DMS153 treated with DMSO at 0.1 percent for 48 hours (cell line): ENCODE data around the gene SUSD4.

Source experiments
- DNase-seq: peaks from one replicate; lab custom pipeline; 2025; ENCODE audit not compliant: unreplicated experiment; lab: John Stamatoyannopoulos, UW

SUSD4 gene

GRCh38 chr1:223216531-223217205 is 147.3 kb downstream of the SUSD4 start:
- DNase-seq: no peak

- no peak for DNase-seq
These were observed 147.9 kb downstream of the SUSD4 start for GRCh38 chr1:223216074-223216473.

- no peak for DNase-seq
These were observed 148.9 kb downstream of the SUSD4 start for GRCh38 chr1:223215026-223215425.

- no peak for DNase-seq
These were observed 149.6 kb downstream of the SUSD4 start for GRCh38 chr1:223214261-223214807.

GRCh38 chr1:223212441-223212840 is 151.5 kb downstream of the SUSD4 start:
- no peak for DNase-seq

- DNase-seq: no peak
These were observed 152.5 kb downstream of the SUSD4 start for GRCh38 chr1:223211323-223211985.

GRCh38 chr1:223210788-223211120 is 153.2 kb downstream of the SUSD4 start:
- no peak for DNase-seq

GRCh38 chr1:223209992-223210787 is 153.8 kb downstream of the SUSD4 start:
- no peak for DNase-seq

GRCh38 chr1:223209293-223209898 is 154.6 kb downstream of the SUSD4 start:
- DNase-seq: no peak

- no peak for DNase-seq
These were observed 155.6 kb downstream of the SUSD4 start for GRCh38 chr1:223208164-223209076.

GRCh38 chr1:223207293-223208066 is 156.5 kb downstream of the SUSD4 start:
- no peak for DNase-seq

- no peak for DNase-seq
These were observed 159.6 kb downstream of the SUSD4 start for GRCh38 chr1:223204424-223204823.

- no peak for DNase-seq
These were observed 160.3 kb downstream of the SUSD4 start for GRCh38 chr1:223203694-223204093.

GRCh38 chr1:223203034-223203408 is 161.0 kb downstream of the SUSD4 start:
- no peak for DNase-seq

- no peak for DNase-seq
These were observed 161.5 kb downstream of the SUSD4 start for GRCh38 chr1:223202376-223203033.

GRCh38 chr1:223201967-223202366 is 162.0 kb downstream of the SUSD4 start:
- DNase-seq: no peak

GRCh38 chr1:223200903-223201302 is 163.1 kb downstream of the SUSD4 start:
- no peak for DNase-seq

GRCh38 chr1:223199094-223199647 is 164.8 kb downstream of the SUSD4 start:
- no peak for DNase-seq

GRCh38 chr1:223198628-223198965 is 165.4 kb downstream of the SUSD4 start:
- no peak for DNase-seq
